ENCODE data around the gene LAGE3.
A peak's percentile ranks its signal among the peaks of the same experiment; 100 is the strongest.

Gene LAGE3

GRCh38 chrX:154457491-154458115 is 21.5 kb downstream of the LAGE3 start:
- no peaks in the 10 kb centered on the region for H3K9me3 ChIP-seq (ENCODE audit: insufficient read depth, low read depth, low read length)
- H3K27me3 ChIP-seq (ENCODE audit: insufficient read depth, low read length, poor library complexity, severe bottlenecking), result no peaks in the 10 kb centered on the region
- H3K9ac ChIP-seq (ENCODE audit: low read depth, low read length, poor library complexity, severe bottlenecking), result no peak overlapping the region
- no peaks in the 10 kb centered on the region for H3K4me1 ChIP-seq (ENCODE audit: insufficient read depth, low read length, poor library complexity, severe bottlenecking)
- H3K4me3 ChIP-seq (ENCODE audit: low read length, poor library complexity, severe bottlenecking), result peak overlapping the region; percentile 81
- TF ChIP-seq CTCF (conservative IDR thresholded peaks at IDR 0.05; ENCODE audit: low read length), result no peak
- no peak for TF ChIP-seq EZH2phosphoT487 (IDR thresholded peaks at IDR 0.05; ENCODE audit: borderline replicate concordance)
- H3K9me2 ChIP-seq (replicated peaks; ENCODE audit: low read depth, low read length), result no peaks in the 10 kb centered on the region
- H3K36me3 ChIP-seq (ENCODE audit: insufficient read depth, low read length), result no peaks in the 10 kb centered on the region
- peaks cover 8% of the 10 kb centered on the region; the same call in 1 of the 2 replicates for H3K79me2 ChIP-seq (ENCODE audit: insufficient read depth, low read length)
- peak overlapping the region; percentile 58 for H3K4me2 ChIP-seq (ENCODE audit: low read depth, low read length, poor library complexity, severe bottlenecking)
- no peaks in the 10 kb centered on the region for H3F3A ChIP-seq (ENCODE audit: low read depth)
- peak overlapping the region; percentile 81; the same call in 1 of the 2 replicates for H2AFZ ChIP-seq (ENCODE audit: low read length)
- H4K20me1 ChIP-seq (ENCODE audit: insufficient read depth, low read length, poor library complexity, severe bottlenecking), result no peaks in the 10 kb centered on the region

- Histone ChIP-seq H3K27me3 (ENCODE audit: insufficient read depth, low read length, poor library complexity, severe bottlenecking) (no peaks in the 10 kb centered on the region), H3K79me2 (ENCODE audit: insufficient read depth, low read length) (no peaks in the 10 kb centered on the region), H3K9me2 (replicated peaks; ENCODE audit: low read depth, low read length) (no peaks in the 10 kb centered on the region), H2AFZ (ENCODE audit: low read length) (no peak overlapping the region), H3K9ac (ENCODE audit: low read depth, low read length, poor library complexity, severe bottlenecking) (no peak overlapping the region), H3K9me3 (ENCODE audit: insufficient read depth, low read depth, low read length) (no peaks in the 10 kb centered on the region), H3K4me1 (ENCODE audit: insufficient read depth, low read length, poor library complexity, severe bottlenecking) (no peaks in the 10 kb centered on the region), H4K20me1 (ENCODE audit: insufficient read depth, low read length, poor library complexity, severe bottlenecking) (no peaks in the 10 kb centered on the region), H3K36me3 (ENCODE audit: insufficient read depth, low read length) (no peaks in the 10 kb centered on the region), H3K4me3 (ENCODE audit: low read length, poor library complexity, severe bottlenecking) (no peak overlapping the region), H3K4me2 (ENCODE audit: low read depth, low read length, poor library complexity, severe bottlenecking) (no peak overlapping the region), H3F3A (ENCODE audit: low read depth) (no peaks in the 10 kb centered on the region)
- TF ChIP-seq EZH2phosphoT487 (IDR thresholded peaks at IDR 0.05; ENCODE audit: borderline replicate concordance) (no peak), CTCF (conservative IDR thresholded peaks at IDR 0.05; ENCODE audit: low read length) (no peak)
Observed at GRCh38 chrX:154452823-154453222, 26.3 kb downstream of the LAGE3 start.

- no peak overlapping the region for H3K4me2 ChIP-seq (ENCODE audit: low read depth, low read length, poor library complexity, severe bottlenecking)
- H3K79me2 ChIP-seq (ENCODE audit: insufficient read depth, low read length), result no peaks in the 10 kb centered on the region
- no peak for TF ChIP-seq CTCF (conservative IDR thresholded peaks at IDR 0.05; ENCODE audit: low read length)
- no peak for TF ChIP-seq EZH2phosphoT487 (IDR thresholded peaks at IDR 0.05; ENCODE audit: borderline replicate concordance)
- H3K9me3 ChIP-seq (ENCODE audit: insufficient read depth, low read depth, low read length), result no peaks in the 10 kb centered on the region
- no peaks in the 10 kb centered on the region for H3K4me1 ChIP-seq (ENCODE audit: insufficient read depth, low read length, poor library complexity, severe bottlenecking)
- H3K4me3 ChIP-seq (ENCODE audit: low read length, poor library complexity, severe bottlenecking), result no peak overlapping the region
- no peaks in the 10 kb centered on the region for H3K27me3 ChIP-seq (ENCODE audit: insufficient read depth, low read length, poor library complexity, severe bottlenecking)
- H3K9me2 ChIP-seq (replicated peaks; ENCODE audit: low read depth, low read length), result no peaks in the 10 kb centered on the region
- no peaks in the 10 kb centered on the region for H4K20me1 ChIP-seq (ENCODE audit: insufficient read depth, low read length, poor library complexity, severe bottlenecking)
- no peak overlapping the region for H3K9ac ChIP-seq (ENCODE audit: low read depth, low read length, poor library complexity, severe bottlenecking)
- no peak overlapping the region for H2AFZ ChIP-seq (ENCODE audit: low read length)
- no peaks in the 10 kb centered on the region for H3K36me3 ChIP-seq (ENCODE audit: insufficient read depth, low read length)
- H3F3A ChIP-seq (ENCODE audit: low read depth), result no peaks in the 10 kb centered on the region
Observed at GRCh38 chrX:154450312-154450711, 28.8 kb downstream of the LAGE3 start.

Data from Loucy (cell line).